TTC549 (cell line): ENCODE results near the gene CEP192.
"Not testable (repeated sequence)": the region's sequence is repeated elsewhere in the genome, so short reads cannot be mapped to it uniquely, and the experiment has no call there.

Experiments used
- FAIRE-seq: peaks from 2 replicates; lab custom pipeline; 2012; peaks lifted over from hg19 to GRCh38; lab: Jason Lieb, UNC

Gene CEP192

DNA sequence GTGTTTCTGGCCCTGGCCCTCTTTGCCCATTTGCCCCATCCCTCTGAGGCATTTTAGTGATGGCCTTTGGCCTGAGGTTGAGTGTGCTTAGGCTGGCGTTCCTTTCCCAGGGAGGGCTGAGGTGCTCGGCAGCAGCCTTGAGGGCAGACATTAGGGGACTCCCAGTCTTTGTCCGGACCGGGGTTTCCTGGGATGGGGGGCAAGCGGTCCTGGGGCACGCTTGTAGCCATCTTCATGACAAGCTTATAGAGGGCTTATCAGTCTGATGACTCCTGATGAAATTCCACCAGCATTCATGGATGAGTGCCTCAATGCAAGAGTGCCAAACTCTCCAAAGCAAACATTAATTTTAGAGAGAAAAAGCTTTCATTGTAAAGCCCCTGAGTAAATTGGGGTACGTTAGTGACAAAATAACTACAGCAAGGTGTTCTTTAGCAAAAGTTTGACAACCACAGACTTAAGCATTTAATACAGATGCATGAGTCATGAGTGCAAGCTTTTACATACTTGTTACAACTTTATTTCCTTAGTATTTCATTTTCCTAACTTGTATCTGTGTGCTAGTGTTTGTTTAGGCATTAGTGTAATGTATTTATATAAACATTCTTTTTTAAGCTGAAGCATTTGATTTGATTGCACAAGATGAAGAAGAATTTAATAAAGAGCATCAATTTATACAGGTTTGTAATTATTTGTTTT, 45.6 kb downstream of the CEP192 start:
- no peak for FAIRE-seq

DNA sequence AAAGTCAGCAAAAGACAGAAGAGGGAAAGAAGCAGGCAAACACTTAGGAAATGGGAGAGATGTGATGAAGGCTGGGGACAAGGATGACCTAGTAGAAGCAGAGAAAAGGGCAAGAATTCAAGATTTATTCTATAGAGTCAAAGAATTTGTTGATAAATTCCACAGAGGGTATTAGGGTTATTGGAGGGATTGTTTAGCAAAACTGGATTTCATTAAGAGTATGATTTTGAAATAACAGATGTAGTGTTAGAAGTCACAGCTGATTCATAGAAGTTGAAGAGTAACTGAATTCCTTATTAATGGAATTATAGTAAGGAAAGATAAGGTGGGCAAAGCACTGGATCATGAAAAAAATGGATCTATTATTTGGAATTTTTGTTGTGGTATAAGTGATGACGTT, 48.6 kb downstream of the CEP192 start:
- FAIRE-seq = no peak

- FAIRE-seq = no peak
These were observed 51.9 kb downstream of the CEP192 start for GRCh38 chr18:13043066-13043465.

- FAIRE-seq = no peak
These were observed 57.0 kb downstream of the CEP192 start for GRCh38 chr18:13048061-13048595.

DNA sequence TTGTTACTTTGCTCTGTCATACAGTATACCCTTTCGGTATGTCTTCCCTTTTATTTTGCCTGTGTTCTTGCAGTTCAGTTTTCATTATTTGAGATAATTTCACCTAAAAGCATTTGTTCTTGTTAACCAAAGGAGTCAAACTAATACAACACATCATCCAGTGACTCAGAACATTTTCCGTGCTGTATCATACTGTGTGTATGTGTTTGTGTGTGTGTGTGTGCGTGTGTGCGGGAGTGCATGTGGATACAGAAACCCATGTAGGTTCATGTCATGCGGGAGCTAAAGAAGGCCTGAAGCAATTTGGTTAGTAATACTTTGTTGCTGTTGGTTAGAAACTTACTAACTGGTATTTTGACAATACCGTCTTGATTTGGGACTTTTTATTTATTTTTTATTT, 60.0 kb downstream of the CEP192 start:
- FAIRE-seq = no peak

DNA sequence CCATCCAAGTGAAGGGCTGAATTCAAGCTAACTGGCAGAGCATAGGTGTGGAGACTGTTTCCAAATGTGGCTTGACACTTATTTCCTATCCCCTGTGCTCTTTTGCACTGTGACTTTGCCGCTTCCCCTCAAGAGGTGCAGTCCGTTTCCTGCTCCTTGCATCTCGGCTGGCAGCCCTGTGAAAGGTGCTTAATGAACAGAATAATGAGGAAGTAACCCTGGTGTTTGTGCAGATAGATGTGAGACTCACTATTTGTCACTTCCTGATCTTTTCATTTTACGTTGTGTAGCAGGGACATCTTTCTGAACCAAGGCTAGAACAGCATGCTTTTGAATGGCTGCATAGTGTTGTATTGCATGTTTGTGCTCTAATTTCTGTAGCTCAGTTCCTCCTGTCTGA, 60.8 kb downstream of the CEP192 start:
- no peak for FAIRE-seq

GRCh38 chr18:13054336-13054735, 63.2 kb downstream of the CEP192 start:
- no peak for FAIRE-seq

DNA sequence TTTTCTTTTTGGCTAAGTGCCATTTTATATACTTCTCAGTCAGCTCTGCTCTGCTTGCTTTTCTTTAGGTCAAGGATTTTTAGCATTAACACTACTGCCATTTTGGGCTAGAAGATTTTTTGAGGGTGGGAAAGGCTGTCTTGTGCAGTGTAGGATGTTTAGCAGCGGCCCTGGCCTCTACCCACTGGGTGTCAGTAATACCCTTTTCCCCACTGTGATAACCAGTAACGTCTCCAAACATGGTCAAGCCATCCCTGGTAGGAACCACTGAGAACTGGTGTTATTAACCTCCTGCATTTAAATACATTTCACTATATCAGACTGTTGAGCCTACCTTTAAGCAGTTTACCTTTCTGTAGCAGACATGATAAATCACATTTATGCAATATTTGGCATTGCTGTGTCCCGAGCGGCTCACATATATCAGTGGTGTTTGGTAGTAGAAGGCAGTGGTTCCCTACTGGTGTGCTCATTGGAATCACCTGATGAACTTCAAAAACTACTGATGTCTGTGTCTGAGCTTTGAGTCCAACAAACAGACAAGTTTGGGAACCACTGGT, 70.5 kb downstream of the CEP192 start:
- no peak for FAIRE-seq

DNA sequence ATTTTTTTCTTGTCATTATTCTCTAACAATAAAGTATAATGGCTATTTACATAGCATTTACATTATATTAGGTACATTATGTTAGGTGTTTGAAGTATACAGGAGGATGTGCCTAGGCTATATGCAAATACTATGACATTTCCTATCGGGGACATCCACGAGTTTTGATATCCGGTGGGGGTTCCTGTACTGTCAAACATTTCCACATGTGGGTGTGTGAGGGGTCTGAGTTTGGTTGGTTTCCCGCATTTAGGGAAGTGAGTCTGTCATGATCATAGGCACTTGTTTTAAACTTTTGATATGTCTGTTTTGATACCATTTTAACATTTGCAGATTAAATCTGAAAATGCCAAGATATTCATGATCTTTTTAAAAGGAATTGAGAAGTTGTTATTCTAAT, 76.0 kb downstream of the CEP192 start:
- FAIRE-seq = no peak

GRCh38 chr18:13067966-13068365, 76.8 kb downstream of the CEP192 start:
- FAIRE-seq = no peak

GRCh38 chr18:13070460-13070859, 79.3 kb downstream of the CEP192 start:
- no peak for FAIRE-seq

DNA sequence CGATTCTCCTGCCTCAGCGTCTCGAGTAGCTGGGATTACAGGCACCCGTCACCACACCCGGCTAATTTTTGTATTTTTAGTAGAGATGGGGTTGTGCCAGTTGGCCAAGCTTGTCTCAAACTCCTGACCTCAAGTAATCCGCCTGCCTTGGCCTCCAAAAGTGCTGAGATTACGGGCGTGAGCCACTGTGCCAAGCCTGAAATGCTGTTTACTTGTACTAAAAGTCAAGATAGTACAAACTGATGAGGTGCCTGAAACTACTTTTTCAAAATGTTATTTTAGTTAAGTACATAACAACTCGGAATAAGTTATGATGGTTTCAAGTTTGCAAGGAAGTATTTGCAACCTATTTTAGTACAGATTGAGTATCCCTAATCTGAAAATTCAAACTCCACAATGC, 85.7 kb downstream of the CEP192 start:
- FAIRE-seq = no peak

DNA sequence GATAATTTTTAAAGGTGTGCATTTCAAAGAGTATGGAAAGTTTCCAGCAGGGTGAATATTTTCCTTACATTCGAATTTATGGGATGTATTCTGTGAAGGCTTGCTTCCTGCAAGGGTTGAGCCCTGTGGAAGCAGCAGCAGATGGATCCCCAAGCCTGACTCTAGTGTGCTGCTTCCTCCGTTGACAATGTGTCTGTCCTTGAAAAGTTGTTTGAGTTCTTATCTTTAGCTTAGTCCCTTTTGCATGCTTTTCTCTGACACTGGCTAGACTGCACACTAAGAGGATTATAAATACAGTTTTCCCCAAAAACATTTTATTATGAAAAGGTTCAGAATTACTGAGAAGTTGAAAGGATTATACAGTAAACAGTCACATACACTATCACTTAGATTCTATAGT, 86.3 kb downstream of the CEP192 start:
- FAIRE-seq = no peak

DNA sequence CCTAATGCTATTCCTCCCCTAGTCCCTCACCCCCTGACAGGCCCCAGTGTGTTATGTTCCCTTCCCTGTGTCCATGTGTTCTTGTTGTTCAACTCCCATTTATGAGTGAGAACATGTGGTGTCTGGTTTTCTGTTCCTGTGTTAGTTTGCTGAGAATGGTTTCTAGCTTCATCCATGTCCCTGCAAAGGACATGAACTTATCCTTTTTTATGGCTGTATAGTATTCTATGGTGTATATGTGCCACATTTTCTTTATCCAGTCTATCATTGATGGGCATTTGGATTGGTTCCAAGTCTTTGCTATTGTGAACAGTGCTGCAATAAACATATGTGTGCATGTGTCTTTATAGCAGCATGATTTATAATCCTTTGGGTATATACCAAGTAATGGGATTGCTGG, 86.9 kb downstream of the CEP192 start:
- not testable (repeated sequence) for FAIRE-seq

DNA sequence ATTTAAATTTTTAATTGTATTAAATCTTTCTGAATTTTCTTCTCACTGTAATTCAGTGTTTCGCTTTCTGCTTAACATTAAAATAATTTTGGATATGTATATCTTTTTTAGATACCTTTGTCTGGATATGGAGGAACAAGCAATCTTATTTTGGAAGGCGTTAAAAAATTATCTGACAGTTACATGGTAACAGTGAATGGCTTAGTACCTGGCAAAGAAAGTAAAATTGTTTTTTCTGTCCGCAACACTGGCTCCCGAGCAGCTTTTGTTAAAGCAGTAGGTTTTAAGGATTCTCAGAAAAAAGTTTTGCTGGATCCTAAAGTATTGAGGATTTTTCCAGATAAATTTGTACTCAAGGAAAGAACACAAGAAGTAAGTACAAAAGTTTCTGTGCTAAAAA, 95.7 kb downstream of the CEP192 start:
- no peak for FAIRE-seq

GRCh38 chr18:13095466-13095865, 104.3 kb downstream of the CEP192 start:
- no peak for FAIRE-seq

GRCh38 chr18:13096232-13096631, 105.1 kb downstream of the CEP192 start:
- FAIRE-seq = no peak

- no peak for FAIRE-seq
These were observed 105.6 kb downstream of the CEP192 start for GRCh38 chr18:13096719-13097118.

DNA sequence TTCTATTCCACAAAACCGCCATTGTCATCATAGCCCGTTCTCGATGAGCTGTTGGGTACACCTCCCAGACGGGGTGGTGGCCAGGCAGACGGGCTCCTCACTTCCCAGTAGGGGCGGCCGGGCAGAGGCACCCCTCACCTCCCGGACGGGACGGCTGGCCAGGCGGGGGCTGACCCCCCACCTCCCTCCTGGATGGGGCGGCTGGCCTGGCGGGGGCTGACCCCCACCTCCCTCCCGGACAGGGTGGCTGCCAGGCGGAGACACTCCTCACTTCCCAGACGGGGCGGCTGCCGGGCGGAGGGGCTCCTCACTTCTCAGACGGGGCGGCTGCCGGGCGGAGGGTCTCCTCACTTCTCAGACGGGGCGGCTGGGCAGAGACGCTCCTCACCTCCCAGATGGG, 106.9 kb downstream of the CEP192 start:
- FAIRE-seq = not testable (repeated sequence)

GRCh38 chr18:13099113-13099512, 108.0 kb downstream of the CEP192 start:
- FAIRE-seq = no peak

DNA sequence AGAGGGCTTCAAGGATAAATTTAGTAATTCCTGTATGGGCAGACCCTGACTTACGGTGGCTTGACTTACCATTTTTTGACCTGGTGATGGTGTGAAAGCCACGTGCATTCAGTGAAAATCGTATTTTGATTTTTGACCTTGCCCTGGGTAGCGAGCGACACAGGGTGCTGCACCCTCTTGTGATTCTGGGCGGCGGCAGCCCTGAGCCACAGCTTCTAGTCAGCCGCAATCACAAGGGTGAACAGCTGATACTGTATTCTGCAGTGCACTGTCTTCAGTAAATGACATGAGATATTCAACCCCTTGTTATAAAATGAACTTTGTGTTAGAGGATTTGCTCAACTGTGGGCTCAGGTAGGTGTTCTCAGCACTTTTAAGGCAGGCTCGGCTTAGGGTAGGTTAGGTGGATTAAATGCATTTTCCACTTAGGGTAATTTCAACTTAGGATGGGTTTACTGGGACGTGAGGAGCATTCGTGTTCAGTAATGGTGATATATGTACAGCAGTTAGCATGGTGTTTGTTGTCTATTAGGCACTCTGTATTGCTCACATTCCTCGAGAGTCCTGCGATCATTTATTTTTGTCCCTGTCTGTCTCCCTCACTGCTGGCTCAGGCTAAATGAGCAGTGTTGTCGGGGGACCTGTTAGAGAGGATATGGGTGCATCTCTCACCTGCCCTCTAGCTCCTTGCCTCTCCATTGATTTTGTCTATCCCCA, 109.9 kb downstream of the CEP192 start:
- FAIRE-seq = no peak

- FAIRE-seq = no peak
These were observed 110.6 kb downstream of the CEP192 start for GRCh38 chr18:13101659-13102197.

- no peak for FAIRE-seq
These were observed 112.2 kb downstream of the CEP192 start for GRCh38 chr18:13103366-13103765.
